Ammon's horn (tissue), 1 donor: ENCODE measurements around the gene KRT5.

Source experiments
- DNase-seq: peaks from one replicate; pipeline ENCODE4 v3.0.0-alpha.2; 2016; ENCODE audit warnings: low spot score

KRT5 gene

GRCh38 chr12:52519826-52520662 lies at the start of gene KRT5:
TSS of gene KRT5 (minus strand) at chr12:52520394. CDS start at chr12:52520296, 98 bp downstream.
- no peak for DNase-seq

- no peak for DNase-seq
These were observed 47.9 kb upstream of the KRT5 start for GRCh38 chr12:52568111-52568510.

GRCh38 chr12:52566847-52567291 lies 46.7 kb upstream of the KRT5 start:
- DNase-seq = no peak

- DNase-seq = no peak
These were observed 44.4 kb upstream of the KRT5 start for GRCh38 chr12:52564582-52564981.

GRCh38 chr12:52561880-52562449 lies 41.8 kb upstream of the KRT5 start:
- DNase-seq = no peak

- no peak for DNase-seq
These were observed 39.8 kb upstream of the KRT5 start for GRCh38 chr12:52559979-52560378.

- DNase-seq = no peak
These were observed 38.7 kb upstream of the KRT5 start for GRCh38 chr12:52558781-52559445.

GRCh38 chr12:52557476-52557875 lies 37.3 kb upstream of the KRT5 start:
- DNase-seq = no peak

GRCh38 chr12:52555577-52555976 lies 35.4 kb upstream of the KRT5 start:
- no peak for DNase-seq

GRCh38 chr12:52552681-52553195 lies 32.5 kb upstream of the KRT5 start, which contains the start of gene KRT71:
TSS of gene KRT71 (minus strand) at chr12:52553145. CDS start at chr12:52553077, 68 bp downstream.
- no peak for DNase-seq

GRCh38 chr12:52552055-52552454 lies 31.9 kb upstream of the KRT5 start:
- peak; percentile 51 for DNase-seq

GRCh38 chr12:52551216-52551865 lies 31.1 kb upstream of the KRT5 start:
- DNase-seq = no peak

GRCh38 chr12:52546126-52546525 lies 25.9 kb upstream of the KRT5 start:
- no peak for DNase-seq

- peak; percentile 65 for DNase-seq
These were observed 24.0 kb upstream of the KRT5 start for GRCh38 chr12:52543985-52544883.

GRCh38 chr12:52542785-52543318 lies 22.7 kb upstream of the KRT5 start:
- no peak for DNase-seq

- no peak for DNase-seq
These were observed 22.0 kb upstream of the KRT5 start for GRCh38 chr12:52542157-52542556.

- no peak for DNase-seq
These were observed 21.5 kb upstream of the KRT5 start for GRCh38 chr12:52541709-52542108.

GRCh38 chr12:52540531-52540930 lies 20.3 kb upstream of the KRT5 start:
- no peak for DNase-seq

GRCh38 chr12:52539821-52540173 lies 19.6 kb upstream of the KRT5 start:
- DNase-seq = no peak

- DNase-seq = no peak
These were observed 19.1 kb upstream of the KRT5 start for GRCh38 chr12:52539083-52539820.
